GM18951 (cell line): ENCODE measurements around the gene ADNP.
"Not testable (repeated sequence)": the region's sequence is repeated elsewhere in the genome, so short reads cannot be mapped to it uniquely, and the experiment has no call there.

Source experiments
- POLR2A ChIP-seq: IDR thresholded peaks from 4 replicates; pipeline ENCODE4 v1.6.1; 2011; ENCODE audit warnings: mild to moderate bottlenecking; ENCODE audit not compliant: insufficient read length, insufficient read depth; ENCODE audit errors: extremely low read depth
- in situ Hi-C: fragments of 300-500 bp; cut with MboI; formaldehyde crosslinking; loops from one replicate; pipeline ENCODE4 v1.12.0; 2022; ENCODE audit warnings: low sequenced_read_pairs, mixed read lengths, inconsistent platforms; ENCODE audit not compliant: unreplicated experiment

The ADNP gene

DNA sequence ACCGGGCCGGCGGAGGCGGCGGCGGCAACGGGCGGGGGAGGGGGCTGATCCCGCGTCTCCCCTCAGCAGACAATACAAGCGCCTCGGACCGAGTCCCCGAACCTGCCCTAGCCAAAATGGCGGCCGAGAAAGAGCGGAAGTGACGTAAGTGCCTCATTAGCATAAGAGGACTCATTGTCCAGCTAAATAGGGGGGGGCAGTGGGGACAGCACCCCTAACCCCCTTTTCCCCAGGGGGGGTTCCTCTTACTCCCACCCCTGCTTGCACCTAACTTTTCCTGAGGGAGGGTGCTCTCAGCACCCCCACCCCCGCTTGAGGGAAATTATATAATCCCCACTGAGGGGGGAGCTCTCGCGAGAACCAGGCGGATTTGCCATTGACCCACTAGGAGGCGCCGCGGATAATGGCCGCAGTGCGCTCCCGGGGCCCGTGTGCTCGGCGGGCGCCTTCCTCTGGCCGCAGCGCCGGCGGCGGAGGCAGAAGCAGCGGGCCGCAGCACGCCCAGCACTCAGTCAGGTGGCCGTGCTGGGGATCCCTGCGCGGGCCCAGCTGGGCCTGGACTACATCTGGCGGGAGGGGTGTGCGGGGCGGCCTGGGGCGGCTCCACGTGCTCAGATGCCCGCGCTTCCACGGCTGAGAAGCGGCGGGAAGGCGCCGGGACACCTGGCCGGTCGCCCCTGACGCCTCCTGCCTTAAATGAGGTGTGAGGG lies at the start of gene ADNP:
TSS of gene ADNP (minus strand) at position 132 of the 710 bp plus-strand sequence. CDS start 27,441 bp downstream, outside the sequence.
- in situ Hi-C loops: no loop called here
- TF ChIP-seq POLR2A: peak; percentile 77

DNA sequence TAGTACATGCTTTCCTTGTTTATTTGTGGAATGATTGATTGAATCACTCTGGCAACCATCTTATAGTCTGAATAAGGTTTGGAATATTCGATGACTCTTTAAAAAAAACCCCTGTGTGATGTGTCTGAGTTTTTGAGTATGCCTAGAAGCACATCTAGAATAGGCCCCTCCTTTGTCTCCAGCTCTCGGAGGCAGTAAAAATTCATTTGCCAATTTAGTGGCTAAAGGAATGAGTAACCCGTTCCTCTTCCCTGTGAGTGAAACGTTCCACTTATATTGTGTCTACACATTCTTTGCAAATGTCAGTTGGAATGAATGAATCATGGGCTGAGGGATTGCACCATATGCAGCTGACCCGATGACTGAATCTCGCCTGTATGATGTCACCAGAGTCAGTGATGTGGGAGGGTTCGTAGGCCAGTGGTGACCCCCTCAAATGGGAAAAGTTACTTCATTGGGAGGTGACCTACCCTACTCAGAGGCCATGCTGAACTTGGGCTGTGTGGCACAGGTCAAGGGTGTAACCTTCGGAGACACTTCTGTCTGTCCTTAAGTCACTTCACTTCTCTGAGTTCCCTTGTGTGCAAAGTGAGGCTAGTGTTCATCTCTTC lies 48.9 kb upstream of the ADNP start:
- in situ Hi-C loops: loop anchor here (10.0 kb wide), 1 partner anchor 345 kb away; no protein-coding TSS in a partner anchor
- TF ChIP-seq POLR2A: no peak

DNA sequence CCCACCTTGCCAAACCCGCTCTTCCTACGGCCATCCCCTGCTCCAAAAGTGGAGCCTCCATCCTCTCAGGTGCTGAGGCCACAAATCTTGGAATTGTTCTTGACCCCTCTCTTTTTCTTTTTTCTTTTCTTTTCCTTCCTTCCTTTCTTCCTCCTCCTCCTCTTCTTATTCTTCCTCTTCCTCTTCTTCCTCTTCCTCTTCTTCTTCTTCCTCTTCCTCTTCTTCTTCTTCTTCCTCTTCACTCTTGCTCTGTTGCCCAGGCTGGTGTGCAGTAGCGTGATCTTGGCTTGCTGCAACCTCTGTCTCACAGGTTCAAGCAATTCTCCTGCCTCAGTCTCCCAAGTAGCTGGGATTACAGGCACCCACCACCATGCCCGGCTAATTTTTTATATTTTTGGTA lies 47.3 kb upstream of the ADNP start:
- in situ Hi-C loops: not testable (repeated sequence)

DNA sequence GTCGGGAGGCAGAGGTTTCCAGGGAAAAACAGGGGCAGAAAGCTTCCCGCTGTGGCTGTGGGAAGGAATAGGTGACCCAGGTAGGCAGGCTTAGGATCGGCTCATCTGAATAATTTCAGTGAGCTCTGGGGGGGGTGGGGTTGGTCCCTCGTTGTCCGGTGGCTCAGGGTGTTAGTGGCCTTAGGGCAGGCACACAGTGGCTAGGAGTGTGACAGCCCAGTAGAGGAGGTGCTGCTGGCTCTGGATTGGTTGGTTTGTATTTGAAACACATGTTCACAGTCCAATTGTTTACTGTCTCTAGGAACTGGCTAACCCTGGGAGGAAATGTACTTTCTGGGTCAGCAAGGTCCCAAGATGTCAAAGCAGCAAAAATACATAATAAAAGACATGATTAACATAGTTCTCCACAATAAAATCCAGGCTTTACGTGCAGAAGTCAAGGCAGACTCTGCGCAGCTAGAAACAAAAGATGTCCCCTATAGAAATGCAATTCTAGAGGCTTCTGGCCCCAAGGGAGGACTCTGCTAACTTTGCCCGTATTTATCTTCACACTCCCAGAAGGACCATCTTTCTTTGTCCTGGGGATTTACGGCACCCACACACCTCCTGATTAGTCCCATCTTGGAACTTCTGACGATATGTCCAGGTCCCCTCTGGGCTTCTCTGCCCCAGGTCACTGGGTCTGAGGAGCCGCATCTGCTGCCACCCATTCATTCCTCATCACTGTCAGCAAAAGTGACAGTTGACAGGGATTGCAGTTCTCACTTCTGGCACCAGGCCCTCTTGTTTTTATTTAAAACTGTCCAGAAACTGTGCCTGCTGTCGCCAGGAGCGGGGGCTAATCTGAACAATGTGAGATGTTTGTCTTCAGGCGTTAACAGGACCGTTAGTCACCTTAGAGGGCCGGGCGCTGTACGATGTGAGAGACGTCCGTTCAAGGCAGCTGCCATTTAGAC lies 46.1 kb upstream of the ADNP start:
- TF ChIP-seq POLR2A: no peak
- in situ Hi-C loops: no loop called here

DNA sequence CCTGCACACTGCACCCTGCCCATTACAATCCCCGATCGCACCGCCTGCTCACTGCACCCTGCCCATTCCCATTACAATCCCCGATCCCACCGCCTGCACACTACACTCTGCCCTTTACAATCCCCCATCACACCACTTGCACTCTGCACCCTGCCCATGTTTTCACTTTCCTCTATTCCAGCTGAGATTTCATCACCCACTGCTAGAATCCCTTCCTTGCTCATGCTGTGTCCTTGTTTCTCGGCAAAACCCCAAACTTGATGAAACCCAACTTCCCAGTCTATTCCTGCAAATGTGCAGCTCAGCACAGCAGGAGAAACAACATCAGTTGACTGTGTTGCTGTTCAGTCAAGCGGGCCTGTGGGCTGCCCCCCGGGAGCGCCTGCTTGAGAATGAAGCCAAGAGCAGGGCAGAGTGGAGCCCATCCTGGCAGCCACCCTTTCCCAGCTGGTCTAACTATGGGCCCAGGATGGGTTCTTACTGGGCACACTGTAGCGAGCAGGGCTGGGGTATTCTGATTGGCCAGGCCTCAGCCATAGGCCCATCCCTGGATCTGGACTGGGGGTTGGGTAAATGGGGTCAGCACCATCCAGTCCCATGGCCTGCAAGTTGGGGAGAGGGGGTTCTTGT lies 44.6 kb upstream of the ADNP start:
- in situ Hi-C loops: no loop called here
- TF ChIP-seq POLR2A: no peak

DNA sequence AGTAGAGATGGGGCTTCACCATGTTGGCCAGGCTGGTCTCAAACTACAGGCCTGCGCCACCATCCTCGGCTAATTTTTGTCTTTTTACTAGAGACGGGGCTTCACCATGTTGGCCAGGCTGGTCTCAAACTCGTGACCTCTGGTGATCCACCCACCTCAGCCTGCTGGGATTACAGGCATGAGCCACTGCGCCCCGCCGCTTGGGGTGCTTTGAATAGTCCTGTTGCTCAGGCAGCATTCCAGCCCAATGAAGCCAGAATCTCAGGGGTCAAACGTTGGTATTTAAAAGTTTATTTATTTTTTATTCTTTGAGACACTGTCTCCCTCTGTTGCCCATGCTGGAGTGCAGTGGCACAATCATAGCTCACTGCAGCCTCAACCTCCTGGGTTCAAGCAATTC lies 38.7 kb upstream of the ADNP start:
- in situ Hi-C loops: no loop called here
- TF ChIP-seq POLR2A: no peak

DNA sequence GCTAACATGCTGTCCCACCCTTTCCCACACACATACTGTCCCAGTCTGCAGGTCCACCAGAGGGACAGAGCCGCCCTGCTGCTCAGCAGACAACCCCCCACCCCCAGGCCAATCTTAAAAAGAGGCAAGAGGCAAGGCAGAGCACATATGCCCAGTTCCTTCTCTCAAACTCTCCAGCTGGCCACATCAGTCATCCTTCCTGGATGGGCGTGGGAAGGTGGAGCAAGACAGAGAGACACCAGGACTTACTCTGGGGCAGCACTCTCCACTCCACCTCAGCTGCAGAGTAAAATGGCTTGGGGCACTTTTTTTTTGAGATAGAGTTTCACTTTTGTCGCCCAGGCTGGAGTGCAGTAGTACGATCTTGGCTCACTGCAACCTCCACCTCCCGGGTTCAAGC lies 38.2 kb upstream of the ADNP start:
- in situ Hi-C loops: no loop called here
- TF ChIP-seq POLR2A: no peak

DNA sequence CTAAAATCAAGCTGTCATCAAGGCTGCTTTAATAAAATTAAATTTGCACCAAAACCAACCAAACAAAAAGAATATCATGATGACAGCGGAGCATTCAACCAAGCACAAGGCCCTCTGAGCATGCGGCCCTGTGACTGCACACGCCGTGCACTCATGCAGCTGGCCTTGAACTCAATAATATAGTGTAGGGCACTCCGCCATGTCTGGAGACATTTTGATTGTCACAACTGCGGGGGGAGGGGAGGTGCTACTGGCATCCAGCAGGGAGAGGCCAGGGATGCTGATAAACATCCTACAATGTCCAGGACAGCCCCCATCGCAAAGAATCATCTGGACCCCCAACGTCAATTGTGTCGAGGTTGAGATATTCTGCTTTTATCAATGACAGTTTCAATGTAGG lies 37.1 kb upstream of the ADNP start:
- no peak for TF ChIP-seq POLR2A
- in situ Hi-C loops: no loop called here

DNA sequence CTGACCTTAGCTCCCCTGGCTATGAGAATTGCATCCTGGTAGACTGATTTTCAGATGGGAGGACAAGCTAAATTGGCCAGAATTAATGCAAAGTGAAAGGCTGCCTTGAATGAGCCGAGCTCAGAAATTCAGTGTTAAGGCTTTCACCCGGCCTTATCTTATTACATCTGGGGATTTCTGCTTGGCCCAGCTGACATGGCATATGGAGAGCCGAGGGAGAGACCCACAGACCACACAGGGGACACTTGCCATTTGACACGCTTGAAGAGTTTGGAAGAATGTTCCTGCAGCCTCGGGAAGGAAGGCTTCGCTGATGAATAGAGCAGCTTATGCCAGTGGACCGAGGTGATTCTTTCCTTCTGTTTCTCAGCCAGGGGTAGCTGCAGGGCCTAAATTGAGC lies 36.3 kb upstream of the ADNP start:
- in situ Hi-C loops: no loop called here
- no peak for TF ChIP-seq POLR2A

DNA sequence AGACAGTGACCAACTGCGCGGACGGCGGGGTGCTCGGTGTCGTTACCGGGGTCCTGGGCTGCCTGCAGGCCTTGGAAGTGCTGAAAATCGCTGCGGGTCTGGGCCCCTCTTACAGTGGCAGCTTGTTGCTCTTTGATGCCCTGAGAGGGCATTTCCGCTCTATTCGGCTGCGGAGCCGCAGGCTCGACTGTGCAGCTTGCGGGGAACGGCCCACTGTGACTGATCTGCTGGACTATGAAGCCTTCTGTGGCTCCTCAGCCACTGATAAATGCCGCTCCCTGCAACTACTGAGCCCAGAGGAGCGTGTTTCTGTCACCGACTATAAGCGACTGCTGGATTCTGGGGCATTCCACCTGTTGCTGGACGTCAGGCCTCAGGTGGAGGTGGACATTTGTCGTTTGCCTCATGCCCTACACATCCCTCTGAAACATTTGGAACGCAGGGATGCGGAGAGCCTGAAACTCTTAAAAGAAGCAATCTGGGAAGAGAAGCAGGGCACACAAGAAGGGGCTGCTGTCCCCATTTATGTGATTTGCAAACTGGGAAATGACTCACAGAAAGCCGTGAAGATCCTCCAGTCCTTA lies 28.4 kb upstream of the ADNP start:
- in situ Hi-C loops: no loop called here

DNA sequence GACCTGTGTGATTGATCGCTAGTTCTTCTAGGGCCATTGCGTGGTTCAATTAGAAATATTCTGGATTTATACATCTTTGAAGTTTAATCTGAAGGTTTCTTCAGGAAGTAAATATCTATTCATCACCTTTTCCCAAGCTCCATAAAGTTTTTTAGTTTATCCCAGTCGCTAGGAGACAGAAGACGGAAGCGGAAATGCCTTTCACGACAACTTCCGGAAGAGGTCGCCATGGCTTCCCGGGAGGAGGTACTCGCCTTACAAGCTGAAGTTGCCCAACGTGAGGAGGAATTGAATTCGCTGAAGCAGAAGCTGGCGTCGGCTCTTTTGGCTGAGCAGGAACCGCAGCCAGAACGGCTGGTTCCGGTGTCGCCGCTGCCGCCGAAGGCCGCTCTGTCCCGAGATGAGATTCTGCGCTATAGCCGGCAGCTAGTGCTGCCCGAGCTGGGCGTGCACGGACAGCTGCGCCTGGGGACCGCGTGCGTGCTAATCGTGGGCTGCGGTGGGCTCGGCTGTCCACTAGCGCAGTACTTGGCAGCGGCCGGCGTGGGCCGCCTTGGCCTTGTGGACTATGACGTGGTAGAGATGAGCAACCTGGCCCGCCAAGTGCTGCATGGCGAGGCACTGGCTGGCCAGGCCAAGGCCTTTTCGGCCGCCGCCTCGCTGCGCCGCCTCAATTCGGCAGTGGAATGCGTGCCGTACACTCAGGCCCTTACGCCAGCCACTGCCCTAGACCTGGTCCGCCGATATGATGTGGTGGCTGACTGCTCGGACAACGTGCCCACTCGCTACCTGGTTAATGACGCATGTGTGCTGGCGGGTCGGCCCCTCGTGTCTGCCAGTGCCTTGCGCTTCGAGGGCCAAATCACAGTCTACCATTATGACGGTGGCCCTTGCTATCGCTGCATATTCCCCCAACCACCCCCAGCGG lies 27.6 kb upstream of the ADNP start, which contains the start of gene MOCS3:
TSS of gene MOCS3 (plus strand) at position 204 of the 928 bp plus-strand sequence. CDS start at position 229, 25 bp downstream.
- no peak for TF ChIP-seq POLR2A
- in situ Hi-C loops: no loop called here

More for the DNA sequence above, 28.4 kb upstream of the ADNP start:
- no peak for TF ChIP-seq POLR2A
